Measurements from ENCODE around the gene GPR37.

The GPR37 gene

GRCh38 chr7:124702385-124702784 lies 63.2 kb downstream of the GPR37 start:
- no peak overlapping the region for H3K4me3 ChIP-seq (ENCODE audit: low read length in 2 of 2)
- no peak overlapping the region for H2AK5ac ChIP-seq (ENCODE audit: low read depth, low read length)
- no peak overlapping the region for H3K9ac ChIP-seq (ENCODE audit: low read depth, low read length, poor library complexity)
- H3K23ac ChIP-seq (ENCODE audit: low read depth, low read length, poor library complexity) = no peak overlapping the region
- no CpG with 5 or more reads among the region's 2 CpGs for WGBS, 2 donors (ENCODE audit: extremely low coverage in 2 of 2, insufficient read length in 2 of 2, insufficient replicate concordance in 1 of 2)
- H3K4me1 ChIP-seq (ENCODE audit: control insufficient read depth in 2 of 2, insufficient read depth in 1 of 2, low read depth in 1 of 2, low read length in 2 of 2) = no peaks in the 10 kb centered on the region
- no peak overlapping the region for H3K18ac ChIP-seq (ENCODE audit: low read length)
- no peak overlapping the region for H4K8ac ChIP-seq (ENCODE audit: low read depth, low read length)
- no peak overlapping the region for H3K4ac ChIP-seq (ENCODE audit: low read length)
- H2BK120ac ChIP-seq (ENCODE audit: low read depth, low read length) = no peak overlapping the region
- H3K27me3 ChIP-seq (ENCODE audit: control insufficient read depth in 3 of 3, insufficient read depth in 3 of 3, low read depth in 1 of 3, low read length in 3 of 3) = no peaks in the 10 kb centered on the region
- H3K27ac ChIP-seq (replicated peaks; ENCODE audit: low read length) = no peak overlapping the region
- no peak overlapping the region for H3K14ac ChIP-seq (ENCODE audit: low read length)
- H2BK15ac ChIP-seq (ENCODE audit: low read length) = no peak overlapping the region
- H3K4me2 ChIP-seq (ENCODE audit: insufficient read depth, low read length, poor library complexity, severe bottlenecking) = no peak overlapping the region
- no peak overlapping the region for H4K91ac ChIP-seq (ENCODE audit: low read depth, low read length, poor library complexity)
- H2BK5ac ChIP-seq (ENCODE audit: low read length) = no peak overlapping the region
- DNase-seq (ENCODE audit: low spot score) = no peak
- H2AFZ ChIP-seq (ENCODE audit: low read length) = no peak overlapping the region
- H3K9me3 ChIP-seq (replicated peaks in 1 of 2; ENCODE audit: control insufficient read depth in 2 of 2, insufficient read depth in 1 of 2, low read depth in 1 of 2, low read length in 2 of 2) = no peaks in the 10 kb centered on the region
- H3K36me3 ChIP-seq (replicated peaks in 1 of 2; ENCODE audit: control insufficient read depth in 2 of 2, insufficient read depth in 2 of 2, low read length in 2 of 2) = no peaks in the 10 kb centered on the region
- peaks cover 1% of the 10 kb centered on the region for H3K79me1 ChIP-seq (ENCODE audit: low read depth, low read length)
- H2BK12ac ChIP-seq (ENCODE audit: low read length) = no peak overlapping the region

GRCh38 chr7:124701955-124702354 lies 63.6 kb downstream of the GPR37 start:
- Histone ChIP-seq H3K27me3 (ENCODE audit: control insufficient read depth in 3 of 3, insufficient read depth in 3 of 3, low read depth in 1 of 3, low read length in 3 of 3) (no peaks in the 10 kb centered on the region), H4K8ac (ENCODE audit: low read depth, low read length) (no peak overlapping the region), H3K9ac (ENCODE audit: low read depth, low read length, poor library complexity) (no peak overlapping the region), H3K27ac (replicated peaks; ENCODE audit: low read length) (no peak overlapping the region), H3K4me1 (ENCODE audit: control insufficient read depth in 2 of 2, insufficient read depth in 1 of 2, low read depth in 1 of 2, low read length in 2 of 2) (no peaks in the 10 kb centered on the region), H2BK5ac (ENCODE audit: low read length) (no peak overlapping the region), H4K91ac (ENCODE audit: low read depth, low read length, poor library complexity) (no peak overlapping the region), H3K4me2 (ENCODE audit: insufficient read depth, low read length, poor library complexity, severe bottlenecking) (no peak overlapping the region), H3K4ac (ENCODE audit: low read length) (no peak overlapping the region), H2BK15ac (ENCODE audit: low read length) (no peak overlapping the region), H3K4me3 (ENCODE audit: low read length in 2 of 2) (no peak overlapping the region), H2BK12ac (ENCODE audit: low read length) (no peak overlapping the region), H2BK120ac (ENCODE audit: low read depth, low read length) (no peak overlapping the region), H3K36me3 (replicated peaks in 1 of 2; ENCODE audit: control insufficient read depth in 2 of 2, insufficient read depth in 2 of 2, low read length in 2 of 2) (no peaks in the 10 kb centered on the region), H2AFZ (ENCODE audit: low read length) (no peak overlapping the region), H3K23ac (ENCODE audit: low read depth, low read length, poor library complexity) (no peak overlapping the region), H2AK5ac (ENCODE audit: low read depth, low read length) (no peak overlapping the region), H3K18ac (ENCODE audit: low read length) (no peak overlapping the region), H3K79me1 (ENCODE audit: low read depth, low read length) (peaks cover 1% of the 10 kb centered on the region), H3K14ac (ENCODE audit: low read length) (no peak overlapping the region), H3K9me3 (replicated peaks in 1 of 2; ENCODE audit: control insufficient read depth in 2 of 2, insufficient read depth in 1 of 2, low read depth in 1 of 2, low read length in 2 of 2) (no peaks in the 10 kb centered on the region)
- DNase-seq (ENCODE audit: low spot score) = no peak
- no CpG with 5 or more reads among the region's 2 CpGs for WGBS, 2 donors (ENCODE audit: extremely low coverage in 2 of 2, insufficient read length in 2 of 2, insufficient replicate concordance in 1 of 2)

DNA sequence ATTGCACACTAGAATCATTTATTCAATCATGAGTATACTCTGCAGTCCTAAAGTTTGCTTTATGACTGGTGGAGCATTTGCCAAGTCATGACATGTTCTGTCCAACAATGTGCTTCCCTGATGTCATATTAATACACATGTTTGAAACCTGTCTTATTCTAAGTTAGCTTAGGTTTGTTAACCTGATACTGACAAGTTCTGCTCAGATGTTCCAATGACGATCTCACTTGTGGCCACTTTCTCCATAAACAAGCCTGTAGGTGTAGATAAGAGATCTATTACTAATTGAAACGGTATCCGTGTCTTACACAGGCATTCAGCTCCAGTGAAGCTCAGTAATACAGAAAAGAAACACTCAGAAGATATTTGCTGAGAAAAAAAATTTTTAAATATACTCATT lies 64.9 kb downstream of the GPR37 start:
- H3K9ac ChIP-seq (ENCODE audit: low read depth, low read length, poor library complexity) = no peak overlapping the region
- H3K23ac ChIP-seq (ENCODE audit: low read depth, low read length, poor library complexity) = no peak overlapping the region
- no peaks in the 10 kb centered on the region for H3K27me3 ChIP-seq (ENCODE audit: control insufficient read depth in 3 of 3, insufficient read depth in 3 of 3, low read depth in 1 of 3, low read length in 3 of 3)
- peaks cover 1% of the 10 kb centered on the region for H3K79me1 ChIP-seq (ENCODE audit: low read depth, low read length)
- H4K91ac ChIP-seq (ENCODE audit: low read depth, low read length, poor library complexity) = no peak overlapping the region
- DNase-seq (ENCODE audit: low spot score) = no peak
- no peak overlapping the region for H2BK5ac ChIP-seq (ENCODE audit: low read length)
- no CpG with 5 or more reads among the region's 3 CpGs for WGBS, 2 donors (ENCODE audit: extremely low coverage in 2 of 2, insufficient read length in 2 of 2, insufficient replicate concordance in 1 of 2)
- no peak overlapping the region for H4K8ac ChIP-seq (ENCODE audit: low read depth, low read length)
- H3K14ac ChIP-seq (ENCODE audit: low read length) = no peak overlapping the region
- no peak overlapping the region for H3K18ac ChIP-seq (ENCODE audit: low read length)
- no peak overlapping the region for H3K27ac ChIP-seq (replicated peaks; ENCODE audit: low read length)
- H2AFZ ChIP-seq (ENCODE audit: low read length) = no peak overlapping the region
- H3K4me2 ChIP-seq (ENCODE audit: insufficient read depth, low read length, poor library complexity, severe bottlenecking) = no peak overlapping the region
- H3K4me1 ChIP-seq (ENCODE audit: control insufficient read depth in 2 of 2, insufficient read depth in 1 of 2, low read depth in 1 of 2, low read length in 2 of 2) = no peaks in the 10 kb centered on the region
- no peak overlapping the region for H2BK15ac ChIP-seq (ENCODE audit: low read length)
- no peak overlapping the region for H2BK12ac ChIP-seq (ENCODE audit: low read length)
- H3K36me3 ChIP-seq (replicated peaks in 1 of 2; ENCODE audit: control insufficient read depth in 2 of 2, insufficient read depth in 2 of 2, low read length in 2 of 2) = no peaks in the 10 kb centered on the region
- H2BK120ac ChIP-seq (ENCODE audit: low read depth, low read length) = no peak overlapping the region
- H3K4me3 ChIP-seq (ENCODE audit: low read length in 2 of 2) = no peak overlapping the region
- H2AK5ac ChIP-seq (ENCODE audit: low read depth, low read length) = no peak overlapping the region
- no peaks in the 10 kb centered on the region for H3K9me3 ChIP-seq (replicated peaks in 1 of 2; ENCODE audit: control insufficient read depth in 2 of 2, insufficient read depth in 1 of 2, low read depth in 1 of 2, low read length in 2 of 2)
- no peak overlapping the region for H3K4ac ChIP-seq (ENCODE audit: low read length)

- H3K4me1 ChIP-seq (ENCODE audit: control insufficient read depth in 2 of 2, insufficient read depth in 1 of 2, low read depth in 1 of 2, low read length in 2 of 2) = no peaks in the 10 kb centered on the region
- H3K4me2 ChIP-seq (ENCODE audit: insufficient read depth, low read length, poor library complexity, severe bottlenecking) = no peak overlapping the region
- H2AK5ac ChIP-seq (ENCODE audit: low read depth, low read length) = no peak overlapping the region
- WGBS, 2 donors (ENCODE audit: extremely low coverage in 2 of 2, insufficient read length in 2 of 2, insufficient replicate concordance in 1 of 2) = no CpG with 5 or more reads among the region's 3 CpGs
- no peak overlapping the region for H2BK15ac ChIP-seq (ENCODE audit: low read length)
- H3K36me3 ChIP-seq (replicated peaks in 1 of 2; ENCODE audit: control insufficient read depth in 2 of 2, insufficient read depth in 2 of 2, low read length in 2 of 2) = no peaks in the 10 kb centered on the region
- no peak overlapping the region for H3K9ac ChIP-seq (ENCODE audit: low read depth, low read length, poor library complexity)
- no peak overlapping the region for H3K4ac ChIP-seq (ENCODE audit: low read length)
- no peak overlapping the region for H3K14ac ChIP-seq (ENCODE audit: low read length)
- H2BK12ac ChIP-seq (ENCODE audit: low read length) = no peak overlapping the region
- no peaks in the 10 kb centered on the region for H3K9me3 ChIP-seq (replicated peaks in 1 of 2; ENCODE audit: control insufficient read depth in 2 of 2, insufficient read depth in 1 of 2, low read depth in 1 of 2, low read length in 2 of 2)
- H3K4me3 ChIP-seq (ENCODE audit: low read length in 2 of 2) = no peak overlapping the region
- no peak overlapping the region for H3K23ac ChIP-seq (ENCODE audit: low read depth, low read length, poor library complexity)
- no peak overlapping the region for H3K27ac ChIP-seq (replicated peaks; ENCODE audit: low read length)
- H2BK120ac ChIP-seq (ENCODE audit: low read depth, low read length) = no peak overlapping the region
- no peak overlapping the region for H3K18ac ChIP-seq (ENCODE audit: low read length)
- H3K79me1 ChIP-seq (ENCODE audit: low read depth, low read length) = peaks cover 1% of the 10 kb centered on the region
- no peak overlapping the region for H4K91ac ChIP-seq (ENCODE audit: low read depth, low read length, poor library complexity)
- no peak overlapping the region for H2AFZ ChIP-seq (ENCODE audit: low read length)
- H2BK5ac ChIP-seq (ENCODE audit: low read length) = no peak overlapping the region
- H3K27me3 ChIP-seq (ENCODE audit: control insufficient read depth in 3 of 3, insufficient read depth in 3 of 3, low read depth in 1 of 3, low read length in 3 of 3) = no peaks in the 10 kb centered on the region
- no peak overlapping the region for H4K8ac ChIP-seq (ENCODE audit: low read depth, low read length)
- DNase-seq (ENCODE audit: low spot score) = no peak
Observed at GRCh38 chr7:124698964-124699363, 66.6 kb downstream of the GPR37 start.
